Kidney (tissue), 14 donors: ENCODE results near the gene NCOA3. TPM values are rescaled to one million over a fixed set of nuclear protein-coding genes. Genes with fewer than 3 reads are reported as not detected.

ENCODE experiments used
- DNase-seq, 5 donors: peaks; one replicate each; pipeline ENCODE4 v3.0.0-alpha.2; 2013 to 2020
- FAIRE-seq: peaks from 2 replicates; lab custom pipeline; 2012; peaks lifted over from hg19 to GRCh38; lab: Jason Lieb, UNC
- H3K27ac ChIP-seq, 2 donors: one replicate each; pipeline ENCODE4 v1.7.0; 2013; ENCODE audit warnings: low read depth in 2 of 2, low read length in 2 of 2, inconsistent platforms in 1 of 2
- H3K27me3 ChIP-seq: one replicate; pipeline ENCODE4 v1.7.1; 2013; ENCODE audit warnings: low read length, inconsistent platforms; ENCODE audit not compliant: control insufficient read depth, insufficient read depth
- H3K36me3 ChIP-seq, 3 donors: one replicate each; pipeline versions ENCODE4 v1.7.0 to v1.7.1; 2013; ENCODE audit warnings: low read length in 3 of 3, control low read depth in 1 of 3, inconsistent platforms in 1 of 3; ENCODE audit not compliant: insufficient read depth in 3 of 3, control insufficient read depth in 2 of 3
- H3K4me1 ChIP-seq, 3 donors: one replicate each; pipeline versions ENCODE4 v1.7.0 to v1.7.1; 2013; ENCODE audit warnings: low read length in 3 of 3, inconsistent platforms in 1 of 3, low read depth in 1 of 3; ENCODE audit not compliant: control insufficient read depth in 2 of 3, insufficient read depth in 2 of 3
- H3K4me3 ChIP-seq, 3 donors: one replicate each; pipeline versions ENCODE4 v1.7.0 to v1.8.1; 2013; ENCODE audit warnings: low read length in 3 of 3, control low read depth in 1 of 3, inconsistent platforms in 1 of 3
- H3K9ac ChIP-seq, 3 donors: one replicate each; pipeline versions ENCODE4 v1.7.0 to v1.7.1; 2013; ENCODE audit warnings: low read length in 3 of 3, control low read depth in 1 of 3, inconsistent platforms in 1 of 3
- H3K9me3 ChIP-seq, 3 donors: one replicate each; pipeline versions ENCODE4 v1.7.0 to v1.7.1; 2013; ENCODE audit warnings: low read length in 3 of 3, control low read depth in 1 of 3, inconsistent platforms in 1 of 3; ENCODE audit not compliant: control insufficient read depth in 2 of 3, insufficient read depth in 1 of 3
- CTCF ChIP-seq: IDR thresholded peaks from 3 replicates; pipeline ENCODE4 v1.5.1; 2012; ENCODE audit warnings: mild to moderate bottlenecking, moderate library complexity, borderline replicate concordance; ENCODE audit not compliant: insufficient read depth; ENCODE audit errors: extremely low read depth
- intact Hi-C: fragments of 100-400 bp; cut with DNase I; formaldehyde crosslinking; loops from one replicate; pipeline ENCODE4 v1.11.1; 2022
- polyA plus RNA-seq: library from polyadenylated mRNA; stranded (reverse); fragments of 350-450 nt; fragmentation: Illumina TruSeq; extraction: RNeasy Lipid Tissue Mini Kit (QIAGEN cat#74804); gene quantifications from one replicate; pipeline ENCODE4 v1.2.3, GENCODE V29; 2014; ENCODE audit warnings: low read depth, low replicate concordance; ENCODE audit not compliant: insufficient read depth
- total RNA-seq: library from RNA; stranded (reverse); fragmentation: NEBNext Ultra II Directional; extraction: Animal tissue kit (Norgen Biotek cat#: 25700); gene quantifications from one replicate; pipeline ENCODE4 v1.2.1, GENCODE V29; 2021
- donor health status: control.
- donor health status: control.
- donor health status: control.
- donor health status: control.
- donor health status: control.
- donor health status: DM: yes; HTN: yes; CAD: no.
- donor health status: Normal renal cell carcinoma (clear cell type).

Gene NCOA3
- total and polyA plus RNA-seq, 2 donors from 2014 or later = 4.9 to 38.8 TPM

GRCh38 chr20:47659904-47660601 lies 158.4 kb downstream of the NCOA3 start:
- Histone ChIP-seq H3K9ac (no peak overlapping the region), H3K4me3 (no peak overlapping the region), H3K4me1 (peaks cover 0 to 2% (median 0%) of the 10 kb centered on the region in 3 donors), H3K27ac (no peak overlapping the region), H3K36me3 (peaks cover 0 to 30% (median 8%) of the 10 kb centered on the region in 3 donors), H3K27me3 (no peaks in the 10 kb centered on the region), H3K9me3 (no peaks in the 10 kb centered on the region)
- FAIRE-seq (no peak), DNase-seq (no peak)
- TF ChIP-seq CTCF = no peak
- intact Hi-C loops = no loop called here

DNA sequence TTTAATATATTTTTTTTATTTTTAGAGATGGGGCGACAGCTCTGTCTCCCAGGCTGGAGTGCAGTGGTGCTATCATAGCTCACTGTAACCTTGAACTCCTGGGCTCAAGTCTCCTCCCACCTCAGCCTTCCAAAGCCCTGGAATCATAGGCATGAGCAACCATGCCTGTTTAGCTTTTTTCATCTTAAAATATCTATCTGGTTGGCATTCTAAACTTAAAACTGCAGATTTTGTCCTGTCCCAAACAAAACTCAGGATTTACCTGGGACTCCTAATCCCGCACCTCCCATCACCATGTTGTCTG lies 158.9 kb downstream of the NCOA3 start:
- intact Hi-C loops = no loop called here
- Histone ChIP-seq H3K4me3 (no peak overlapping the region), H3K27me3 (no peaks in the 10 kb centered on the region), H3K36me3 (peaks cover 0 to 30% (median 8%) of the 10 kb centered on the region in 3 donors), H3K4me1 (peaks cover 0 to 2% (median 0%) of the 10 kb centered on the region in 3 donors), H3K9me3 (no peaks in the 10 kb centered on the region), H3K9ac (no peak overlapping the region), H3K27ac (no peak overlapping the region)
- FAIRE-seq = no peak
- no peak for TF ChIP-seq CTCF
- DNase-seq = no peak

DNA sequence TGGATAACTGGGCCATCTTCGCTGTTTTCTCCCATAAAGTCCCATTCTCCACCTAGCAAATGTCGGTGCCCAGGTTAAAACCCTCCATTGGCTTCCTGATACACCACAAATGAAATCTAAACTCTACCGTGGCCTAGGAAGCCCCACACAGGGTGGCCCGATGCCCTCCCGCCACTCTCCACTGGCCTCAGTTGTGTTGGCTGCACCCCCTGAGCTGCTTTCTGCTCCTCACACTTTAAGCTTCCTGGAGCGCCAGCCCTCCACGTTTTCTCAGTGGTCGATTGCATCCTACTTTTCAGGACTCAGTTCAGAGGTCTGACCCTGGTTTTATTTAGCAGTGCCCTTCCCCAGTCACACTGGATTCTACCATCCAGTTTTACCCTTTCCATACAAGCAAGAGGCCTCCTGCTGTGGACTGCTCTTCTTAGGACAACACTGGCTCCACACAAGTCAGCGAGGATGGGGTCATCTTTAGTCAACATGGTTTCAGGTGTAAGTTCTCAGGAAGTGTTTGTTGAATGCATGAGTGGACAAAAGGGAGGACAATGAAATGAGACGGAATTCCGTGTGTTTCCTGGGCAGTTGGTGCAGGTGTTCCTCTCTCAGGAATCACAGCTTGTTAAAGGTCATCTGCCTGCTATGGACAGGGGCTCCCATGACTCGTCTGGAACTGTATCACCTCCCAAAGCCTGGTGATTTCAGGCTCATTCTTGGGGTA lies 159.5 kb downstream of the NCOA3 start:
- H3K36me3 ChIP-seq = peaks cover 0 to 30% (median 8%) of the 10 kb centered on the region in 3 donors
- FAIRE-seq = no peak
- H3K4me3 ChIP-seq = no peak overlapping the region
- no peaks in the 10 kb centered on the region for H3K27me3 ChIP-seq
- peak in 3 of 5 donors; percentile 51 to 69 (median 56) for DNase-seq
- peaks cover 0 to 2% (median 0%) of the 10 kb centered on the region in 3 donors for H3K4me1 ChIP-seq
- H3K9ac ChIP-seq = no peak overlapping the region
- intact Hi-C loops = no loop called here
- no peak overlapping the region for H3K27ac ChIP-seq
- no peaks in the 10 kb centered on the region for H3K9me3 ChIP-seq
- TF ChIP-seq CTCF = no peak
